ENCODE results near the gene CHRNA1.

CHRNA1 gene

GRCh38 chr2:174760845-174761473 lies 3.3 kb downstream of the CHRNA1 start:
- DNase-seq (ENCODE audit: low read depth) = no peak

GRCh38 chr2:174759381-174760065 lies 4.7 kb downstream of the CHRNA1 start:
- no peak for DNase-seq (ENCODE audit: low read depth)

- no peak for DNase-seq (ENCODE audit: low read depth)
Measured at GRCh38 chr2:174756743-174757142, 7.5 kb downstream of the CHRNA1 start.

- DNase-seq (ENCODE audit: low read depth) = no peak
Measured at GRCh38 chr2:174753038-174753633, 11.1 kb downstream of the CHRNA1 start.

- no peak for DNase-seq (ENCODE audit: low read depth)
Measured at GRCh38 chr2:174752403-174753037, 11.8 kb downstream of the CHRNA1 start.

GRCh38 chr2:174750923-174751441 lies 13.3 kb downstream of the CHRNA1 start:
- no peak for DNase-seq (ENCODE audit: low read depth)

GRCh38 chr2:174749793-174750192 lies 14.5 kb downstream of the CHRNA1 start:
- DNase-seq (ENCODE audit: low read depth) = no peak

- peak; percentile 53 for DNase-seq (ENCODE audit: low read depth)
Measured at GRCh38 chr2:174748948-174749347, 15.3 kb downstream of the CHRNA1 start.

GRCh38 chr2:174745142-174745541 lies 19.1 kb downstream of the CHRNA1 start:
- no peak for DNase-seq (ENCODE audit: low read depth)

- no peak for DNase-seq (ENCODE audit: low read depth)
Measured at GRCh38 chr2:174744111-174744510, 20.2 kb downstream of the CHRNA1 start.

- no peak for DNase-seq (ENCODE audit: low read depth)
Measured at GRCh38 chr2:174740721-174741120, 23.6 kb downstream of the CHRNA1 start.

GRCh38 chr2:174738841-174739240 lies 25.4 kb downstream of the CHRNA1 start:
- DNase-seq (ENCODE audit: low read depth) = no peak

- DNase-seq (ENCODE audit: low read depth) = no peak
Measured at GRCh38 chr2:174731546-174731945, 32.7 kb downstream of the CHRNA1 start.

GRCh38 chr2:174730698-174731018 lies 33.6 kb downstream of the CHRNA1 start:
- DNase-seq (ENCODE audit: low read depth) = no peak

GRCh38 chr2:174729797-174730697 lies 34.2 kb downstream of the CHRNA1 start:
- no peak for DNase-seq (ENCODE audit: low read depth)

- DNase-seq (ENCODE audit: low read depth) = no peak
Measured at GRCh38 chr2:174728096-174728495, 36.2 kb downstream of the CHRNA1 start.

GRCh38 chr2:174726212-174726611 lies 38.1 kb downstream of the CHRNA1 start:
- DNase-seq (ENCODE audit: low read depth) = no peak

GRCh38 chr2:174722942-174723592 lies 41.2 kb downstream of the CHRNA1 start:
- no peak for DNase-seq (ENCODE audit: low read depth)

- DNase-seq (ENCODE audit: low read depth) = no peak
Measured at GRCh38 chr2:174719016-174719415, 45.3 kb downstream of the CHRNA1 start.

- DNase-seq (ENCODE audit: low read depth) = no peak
Measured at GRCh38 chr2:174718591-174718990, 45.7 kb downstream of the CHRNA1 start.

- no peak for DNase-seq (ENCODE audit: low read depth)
Measured at GRCh38 chr2:174717916-174718315, 46.4 kb downstream of the CHRNA1 start.
